AG08395 (cell line): ENCODE measurements around the gene SRSF11.

ENCODE experiments used
- DNase-seq: peaks from one replicate; pipeline ENCODE4 v3.0.0; 2012; ENCODE audit warnings: mixed read lengths, low spot score

The SRSF11 gene

DNA sequence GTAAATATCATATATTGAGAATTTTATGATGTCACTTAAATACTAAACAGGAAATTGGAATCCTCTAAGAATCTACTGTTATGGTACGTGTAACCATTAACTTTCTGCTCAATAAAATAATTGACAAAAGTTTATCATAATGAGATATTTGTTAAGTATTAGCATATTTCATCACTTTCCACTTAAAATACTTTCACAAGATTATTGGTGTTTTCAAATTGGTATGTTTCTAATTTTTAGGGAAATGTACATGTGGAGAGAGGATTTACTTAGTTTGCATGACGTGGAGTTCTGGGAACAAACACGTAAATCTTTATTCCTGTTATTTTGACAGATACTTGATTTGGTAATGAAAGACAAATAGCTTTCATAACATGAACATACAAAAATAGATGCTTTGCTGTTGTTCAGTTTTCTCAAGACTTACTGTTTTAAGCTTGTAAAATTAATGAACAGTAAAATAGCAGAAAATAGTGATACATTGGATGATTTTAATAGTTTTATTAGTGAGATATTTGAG, 1.6 kb downstream of the SRSF11 start:
- no peak for DNase-seq

DNA sequence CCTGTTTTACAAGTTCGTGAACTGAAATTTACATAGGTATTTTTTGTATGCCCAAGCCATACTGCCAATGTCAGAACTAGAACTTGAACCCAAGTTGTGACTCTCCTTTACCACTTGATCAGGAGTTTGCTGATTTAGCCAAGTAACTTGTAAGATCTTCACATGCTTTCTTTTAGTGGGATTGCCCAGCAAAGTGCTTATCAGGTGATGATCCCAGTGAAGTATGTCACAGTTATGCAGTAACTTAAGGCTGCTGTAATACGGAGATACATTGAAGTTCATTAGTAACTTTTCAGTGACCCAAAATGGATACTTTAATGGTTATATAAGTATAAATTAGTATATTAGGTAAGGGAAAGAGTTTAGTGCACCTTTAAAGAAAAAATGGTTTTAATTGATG, 3.8 kb downstream of the SRSF11 start:
- DNase-seq, result no peak

DNA sequence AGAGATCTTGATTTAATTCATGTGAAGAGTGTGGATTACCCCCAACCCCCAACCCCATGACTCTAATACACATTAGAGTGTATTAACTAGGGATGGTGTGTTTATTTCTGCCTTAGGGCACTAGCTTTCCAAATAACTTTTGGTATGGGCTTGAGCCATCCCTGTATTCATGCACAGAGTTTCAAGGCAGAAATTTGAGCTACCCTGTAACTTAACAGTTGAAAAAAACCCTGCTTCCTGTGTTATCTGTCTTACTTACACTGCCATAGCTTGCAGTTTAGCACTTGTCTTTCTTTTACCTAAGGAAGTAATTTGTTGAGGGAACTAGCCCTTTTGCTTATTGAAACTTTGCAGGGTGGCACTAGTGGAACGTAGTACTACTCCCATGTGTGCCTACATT, 6.3 kb downstream of the SRSF11 start:
- no peak for DNase-seq

DNA sequence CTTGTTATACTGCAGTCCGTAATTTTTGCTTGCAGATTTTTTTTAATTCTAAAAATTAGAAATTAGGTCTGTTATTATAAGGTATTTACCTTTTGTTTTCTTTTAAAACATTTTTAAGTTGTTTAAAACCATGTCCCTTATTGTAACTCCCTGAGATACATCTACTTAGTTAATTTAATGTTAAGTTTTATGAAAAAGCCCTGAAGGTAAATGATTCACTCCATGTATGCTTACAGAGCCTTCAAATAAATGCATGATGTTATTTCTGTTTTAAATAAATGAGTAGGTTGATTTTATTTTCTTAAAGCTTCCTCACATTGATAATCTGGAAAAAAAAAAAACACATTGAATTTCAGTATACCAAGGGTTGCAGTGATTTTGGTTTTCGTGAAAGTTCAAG, 7.5 kb downstream of the SRSF11 start:
- no peak for DNase-seq

DNA sequence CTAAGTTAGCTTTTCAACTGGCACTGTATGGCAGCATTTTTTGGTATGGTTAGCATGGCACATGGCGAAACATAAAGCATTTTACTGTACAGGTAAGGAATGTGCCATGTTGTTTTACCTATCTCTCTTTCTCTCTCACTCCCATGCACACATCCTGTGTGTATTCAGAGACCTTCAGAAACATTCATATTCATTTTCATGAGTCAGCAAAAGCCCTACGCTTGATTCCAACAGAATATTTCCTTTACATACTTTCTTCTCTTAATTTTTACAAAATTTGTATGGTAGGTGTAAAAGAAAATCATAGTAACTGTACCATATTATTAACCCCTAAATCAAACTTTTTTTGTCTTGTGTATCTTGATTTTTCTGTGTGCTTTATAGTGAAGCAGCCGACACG, 10.3 kb downstream of the SRSF11 start:
- no peak for DNase-seq

DNA sequence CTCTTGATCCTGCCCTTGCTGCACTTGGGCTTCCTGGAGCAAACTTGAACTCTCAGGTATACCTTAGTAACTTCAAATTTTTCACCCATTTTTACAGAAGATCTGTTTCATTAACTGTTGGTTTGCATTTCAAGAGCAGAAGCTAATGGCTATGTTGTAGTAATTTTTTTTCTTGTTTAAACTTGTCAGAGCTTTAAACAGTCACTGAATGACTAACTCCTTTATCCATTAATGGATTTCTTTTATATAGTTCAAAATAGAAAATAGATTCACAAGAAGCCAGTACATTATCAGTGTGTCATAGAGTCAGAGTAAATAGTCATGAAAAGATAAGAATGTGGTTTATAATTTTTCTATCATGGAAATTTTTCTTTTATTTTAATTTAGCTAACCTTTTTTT, 13.6 kb downstream of the SRSF11 start:
- no peak for DNase-seq

DNA sequence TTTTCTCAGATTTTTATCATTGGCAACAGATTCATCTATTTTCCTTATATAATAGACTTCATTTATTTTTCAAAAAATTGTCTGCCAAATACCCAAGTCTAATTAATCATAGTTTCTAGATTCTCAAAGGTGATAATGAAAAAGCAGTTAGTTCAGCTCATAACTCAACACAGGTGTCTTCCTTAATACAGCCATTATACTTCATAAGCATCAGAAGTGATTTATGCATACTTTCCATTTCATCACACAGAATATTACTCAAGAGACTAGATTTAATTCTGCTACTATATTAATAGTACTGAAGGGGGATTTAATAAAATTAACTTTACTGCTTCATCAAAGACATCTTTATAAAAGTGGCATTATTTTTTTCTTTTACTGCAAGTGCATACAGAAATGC, 18.8 kb downstream of the SRSF11 start:
- no peak for DNase-seq

DNA sequence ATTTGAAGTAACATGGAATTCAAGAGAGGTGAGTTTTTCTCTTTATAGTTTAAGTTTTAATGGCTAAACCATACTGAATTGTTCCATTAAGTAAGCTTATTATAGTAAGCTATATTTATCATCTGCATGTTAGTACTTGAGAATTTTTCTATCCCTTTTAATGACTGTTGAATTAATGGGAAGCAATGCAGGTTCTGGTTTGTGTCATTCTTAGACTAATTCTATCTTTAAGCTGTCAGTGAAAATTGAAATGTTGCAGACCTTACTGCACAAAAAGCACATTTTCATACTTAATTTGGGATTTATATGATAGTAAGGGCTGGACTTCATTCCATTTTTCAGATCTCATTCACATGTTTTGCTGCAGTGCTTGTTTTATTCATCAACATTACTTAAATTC, 25.9 kb downstream of the SRSF11 start:
- no peak for DNase-seq

DNA sequence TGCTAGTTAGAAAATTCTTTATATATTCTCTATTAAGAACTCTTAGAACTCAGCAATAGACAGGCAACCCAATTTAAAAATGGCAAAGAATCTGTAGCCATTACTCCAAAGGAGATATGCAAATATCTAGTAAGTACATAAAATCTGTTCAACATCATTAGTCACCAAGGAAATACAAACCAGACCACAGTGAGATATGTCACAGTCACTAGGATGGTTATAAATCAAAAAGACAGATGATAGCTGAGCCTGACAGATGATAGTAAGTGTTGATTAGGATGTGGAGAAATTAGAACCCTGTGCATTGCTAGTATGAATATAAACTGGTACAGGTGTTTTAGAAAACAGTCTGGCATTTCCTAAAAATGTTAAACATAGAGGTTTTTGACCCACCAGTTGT, 26.6 kb downstream of the SRSF11 start:
- DNase-seq, result no peak

DNA sequence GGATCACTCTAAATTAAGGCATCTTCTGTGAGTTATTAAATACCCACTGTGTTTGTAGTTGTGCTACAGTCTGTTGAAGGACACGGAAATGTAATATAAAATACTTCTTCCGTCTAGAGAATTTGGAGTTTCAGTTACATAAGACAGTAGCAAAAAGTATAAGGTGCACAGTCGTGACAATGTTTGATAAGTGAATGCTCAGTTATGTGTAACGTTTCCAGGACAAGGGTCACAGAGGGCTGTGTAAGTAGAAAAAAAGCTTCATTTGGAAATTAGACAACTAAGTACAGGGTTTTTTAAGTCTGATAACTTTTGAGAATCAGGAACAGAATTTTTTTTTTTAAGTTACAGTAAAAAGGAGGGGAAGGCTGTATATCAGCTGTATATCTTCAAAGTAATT, 27.5 kb downstream of the SRSF11 start:
- DNase-seq, result no peak

DNA sequence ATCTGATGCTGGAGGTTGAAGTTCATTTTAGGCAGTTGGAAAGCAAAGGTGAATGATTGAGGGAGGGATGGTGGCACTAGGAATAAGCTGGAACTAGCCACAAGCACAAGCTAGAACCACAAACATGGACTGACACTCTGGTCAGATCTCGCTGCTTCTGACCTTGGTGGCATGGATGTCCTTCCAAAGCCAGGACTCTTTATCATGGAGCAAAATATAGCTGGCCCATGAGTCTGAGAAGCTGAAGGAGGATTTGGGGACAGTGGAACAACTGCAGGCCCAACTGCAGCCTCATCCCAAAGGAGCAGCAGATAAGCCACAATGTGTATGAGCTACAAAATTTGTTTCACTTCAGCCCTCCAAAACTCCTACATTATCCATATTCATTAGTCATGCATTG, 35.5 kb downstream of the SRSF11 start:
- DNase-seq, result no peak

DNA sequence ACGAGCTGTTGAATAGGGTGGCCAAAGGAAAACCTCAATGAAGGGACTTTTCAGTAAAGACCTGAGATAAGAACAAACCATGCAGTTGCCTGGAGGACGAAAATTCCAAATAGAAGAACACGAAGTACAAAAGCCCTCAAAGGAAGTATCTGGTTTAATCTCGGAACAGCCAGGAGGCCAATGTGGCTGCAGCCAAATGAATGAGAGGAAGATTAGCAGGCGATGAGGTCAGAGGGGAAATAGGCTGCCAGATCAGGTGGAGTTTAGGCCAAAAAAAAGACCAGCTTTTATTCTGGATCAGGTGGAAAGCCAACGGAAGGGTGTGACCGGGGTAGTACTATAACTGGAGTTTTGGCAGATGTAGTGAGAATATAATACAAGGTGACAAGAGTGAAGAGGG, 43.7 kb downstream of the SRSF11 start:
- no peak for DNase-seq

DNA sequence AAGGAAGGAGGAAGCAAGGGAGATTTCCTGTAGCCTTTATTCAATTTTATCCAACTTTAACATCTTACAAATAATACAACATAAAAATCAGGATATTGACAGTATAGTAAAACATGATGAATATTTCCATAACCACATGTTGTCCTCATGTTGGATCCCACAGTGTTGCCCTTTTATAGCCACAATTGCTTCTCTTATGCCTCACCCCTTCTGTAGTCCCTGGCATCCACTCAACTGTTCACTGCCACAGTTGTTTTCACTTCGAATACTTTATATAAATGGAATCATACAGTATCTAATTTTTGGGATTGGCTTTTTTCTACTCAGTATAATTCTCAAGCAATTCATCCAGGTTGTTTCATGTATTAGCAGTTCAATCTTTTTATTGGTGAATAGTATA, 44.8 kb downstream of the SRSF11 start:
- DNase-seq, result no peak

DNA sequence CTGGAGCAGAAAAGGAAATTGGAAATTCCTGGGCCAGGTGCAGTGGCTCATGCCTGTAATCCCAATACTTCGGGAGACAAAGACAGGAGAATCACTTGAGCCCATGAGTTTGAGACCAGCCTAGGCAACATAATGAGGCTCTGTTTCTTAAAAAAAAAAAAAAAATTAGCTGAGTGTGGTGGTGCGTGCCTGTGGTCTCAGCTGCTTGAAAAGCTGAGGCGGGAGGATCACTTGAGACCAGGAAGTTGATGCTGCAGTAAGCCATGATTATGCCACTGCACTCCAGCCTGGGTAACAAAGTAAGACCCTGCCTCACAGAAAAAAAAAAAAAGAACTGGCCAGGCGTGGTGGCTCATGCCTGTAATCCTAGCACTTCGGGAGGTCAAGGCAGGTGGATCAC, 56.7 kb downstream of the SRSF11 start:
- DNase-seq, result no peak

DNA sequence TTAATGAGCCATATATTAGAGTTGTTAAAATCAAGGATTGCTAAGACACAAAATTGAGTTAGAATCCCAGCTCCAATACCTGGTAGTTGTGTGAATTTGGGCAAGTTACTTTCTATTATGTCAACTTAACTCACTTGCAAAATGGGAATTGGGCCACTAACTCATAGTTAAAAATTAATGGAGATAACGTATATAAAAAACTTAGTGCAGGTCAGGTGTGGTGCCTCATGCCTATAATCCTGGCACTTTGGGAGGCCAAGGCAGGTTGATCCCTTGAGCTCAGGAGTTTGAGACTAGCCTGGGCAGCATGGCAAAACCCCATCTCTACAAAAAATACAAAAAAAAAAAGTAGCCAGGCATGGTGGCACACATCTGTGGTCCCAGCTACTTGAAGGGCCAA, 57.5 kb downstream of the SRSF11 start:
- DNase-seq, result no peak

DNA sequence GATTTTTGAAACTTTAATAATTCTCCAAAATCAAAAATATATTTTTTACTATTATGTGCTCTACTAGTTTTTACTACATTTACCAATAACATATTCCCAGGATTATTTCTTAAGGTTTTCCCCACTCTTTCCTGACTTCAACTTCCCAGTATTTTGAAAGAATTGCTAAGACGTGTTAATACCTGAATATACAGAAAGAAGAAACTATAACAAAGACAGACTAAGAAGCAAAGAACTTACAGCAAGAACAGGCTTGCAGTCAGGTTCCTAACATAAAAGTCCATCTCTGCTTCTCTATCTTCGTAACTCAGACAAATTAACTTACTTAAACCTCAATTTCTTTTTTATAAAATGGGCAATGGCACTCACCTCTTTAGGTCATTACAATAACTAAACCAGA, 63.2 kb downstream of the SRSF11 start:
- no peak for DNase-seq

DNA sequence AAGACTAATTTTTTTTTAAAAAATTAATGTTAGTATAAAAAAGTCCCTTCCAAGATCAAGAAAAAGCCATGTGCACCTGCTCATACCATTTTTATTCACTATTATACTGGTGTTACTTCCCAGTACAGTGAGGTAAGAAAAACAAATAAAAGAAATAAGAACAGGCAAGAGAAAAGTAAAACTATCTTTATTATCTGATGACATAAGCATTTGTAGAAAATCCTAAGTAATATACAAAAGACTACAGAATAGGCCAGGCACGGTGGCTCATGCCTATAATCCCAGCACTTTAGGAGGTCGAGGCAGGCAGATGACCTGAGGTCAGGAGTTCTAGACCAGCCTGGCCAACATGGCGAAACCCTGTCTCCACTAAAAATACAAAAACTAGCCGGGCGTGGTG, 65.3 kb downstream of the SRSF11 start:
- DNase-seq, result no peak

DNA sequence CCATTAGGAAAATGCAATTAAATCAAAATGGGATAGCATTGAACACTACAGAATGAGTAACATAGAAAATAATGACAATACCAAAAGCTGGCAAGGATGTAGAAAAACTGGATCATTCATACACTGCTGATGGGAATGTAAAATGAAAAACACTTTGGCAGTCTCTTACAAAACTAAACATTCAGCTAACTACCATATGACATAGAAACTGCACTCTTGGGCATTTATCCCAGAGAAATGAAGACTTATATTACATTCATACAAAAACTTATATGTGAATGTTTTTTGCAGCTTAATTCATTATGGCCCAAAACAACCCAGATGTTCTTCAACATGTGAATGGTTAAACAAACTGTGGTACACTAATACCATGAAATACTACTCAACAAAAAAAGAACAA, 67.0 kb downstream of the SRSF11 start:
- DNase-seq, result no peak

DNA sequence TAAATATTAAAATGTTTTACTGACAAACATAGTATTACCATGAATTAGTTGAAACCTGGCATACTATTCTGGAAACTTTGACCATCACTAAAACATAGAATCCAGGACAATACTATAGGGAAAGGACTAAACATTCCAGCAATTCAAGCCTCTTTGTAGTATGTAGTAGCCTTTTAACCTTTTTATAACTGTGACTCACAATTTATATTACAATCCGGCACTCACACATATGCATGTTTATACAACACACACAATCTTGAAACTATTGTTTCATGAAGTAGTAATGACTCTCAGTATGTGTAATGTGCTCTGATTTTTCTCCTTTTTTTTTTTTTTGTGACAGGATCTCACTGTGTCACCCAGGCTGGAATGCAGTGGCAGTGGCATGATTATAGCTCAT, 69.0 kb downstream of the SRSF11 start:
- DNase-seq, result no peak

DNA sequence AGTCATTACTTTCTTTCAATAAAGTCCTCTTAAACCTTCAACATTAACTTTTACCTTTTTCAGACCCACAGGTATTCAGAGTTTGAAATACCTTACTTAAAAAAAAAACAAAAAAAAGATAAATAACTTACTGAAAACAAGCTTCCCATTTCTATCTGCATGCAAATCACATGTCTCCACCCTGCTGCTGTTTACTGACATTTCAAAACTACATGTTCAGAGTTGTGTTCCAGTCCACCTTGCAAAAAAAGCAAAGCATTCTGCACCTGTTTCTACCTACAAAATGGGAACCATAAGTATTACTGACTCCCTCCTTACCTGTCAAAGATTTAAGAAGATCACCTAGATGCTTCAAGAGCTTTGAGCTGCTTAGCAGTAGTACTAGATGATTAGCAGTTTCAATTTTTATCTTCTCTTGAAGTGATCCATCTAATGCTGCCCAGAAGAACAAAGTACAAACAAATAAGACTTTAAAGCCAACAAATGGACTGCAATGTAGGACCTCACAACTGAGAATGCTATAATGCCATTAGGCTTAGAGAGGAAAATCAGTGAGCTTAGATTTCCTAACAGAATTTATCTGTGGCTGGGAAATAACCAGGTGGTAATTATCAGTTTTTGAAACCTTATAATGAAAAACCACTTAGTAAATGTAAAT, 72.1 kb downstream of the SRSF11 start:
- DNase-seq, result no peak

DNA sequence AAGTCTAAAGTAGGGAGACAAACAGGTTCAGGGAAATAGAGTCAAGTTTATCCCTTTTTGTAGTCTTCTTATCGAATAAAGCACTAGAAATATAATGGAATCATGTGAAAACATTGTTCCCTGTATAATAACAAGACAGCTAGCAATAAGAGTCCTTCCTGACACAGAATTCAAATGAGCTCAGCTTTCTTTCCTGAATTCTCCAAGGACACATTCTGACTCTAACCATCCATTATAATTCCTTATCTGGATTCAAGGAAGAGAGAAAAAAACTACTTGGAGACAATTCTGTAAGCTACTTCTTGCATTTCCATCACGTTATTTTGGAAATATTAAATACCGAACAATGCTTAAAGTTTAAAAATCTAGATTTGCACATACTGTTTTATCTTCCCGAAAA, 74.6 kb downstream of the SRSF11 start:
- no peak for DNase-seq

DNA sequence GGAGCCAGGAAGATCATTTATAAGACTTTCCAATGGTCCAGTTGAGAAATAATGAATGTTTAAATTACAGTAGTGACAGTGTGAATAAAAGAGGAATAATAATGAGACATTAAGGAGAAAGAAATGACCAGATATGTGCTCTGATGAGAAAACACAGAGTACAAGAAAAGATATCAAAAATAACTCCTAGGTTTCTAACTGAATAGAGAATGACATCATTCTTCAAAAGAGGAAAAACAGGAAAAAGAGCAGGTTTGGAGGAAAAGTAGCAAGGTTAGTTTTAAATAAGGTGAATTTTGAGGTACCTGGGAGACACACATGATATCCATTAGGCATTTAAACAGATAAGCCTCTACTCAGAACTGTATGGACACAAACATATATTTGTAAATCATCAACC, 78.3 kb downstream of the SRSF11 start:
- no peak for DNase-seq
